GM23338 (cell line): Measurements from ENCODE around the gene POLR3G.

Source experiments
- CREB1 ChIP-seq: fragments of 250-450 bp; sonication (Bioruptor Pico); IDR thresholded peaks from 2 replicates; pipeline ENCODE4 v1.5.0; 2020; ENCODE audit warnings: low read depth, mild to moderate bottlenecking, moderate library complexity
- EZH2 ChIP-seq: fragments of 200-600 bp; sonication (generic); IDR thresholded peaks from one replicate; pipeline ENCODE4 v1.8.0; 2017; ENCODE audit warnings: antibody characterized with exemption, mild to moderate bottlenecking, low read depth; ENCODE audit not compliant: unreplicated experiment
- EZH2phosphoT487 ChIP-seq: fragments of 200-600 bp; sonication (generic); IDR thresholded peaks from one replicate; pipeline ENCODE4 v1.8.1; 2018; ENCODE audit warnings: antibody characterized with exemption; ENCODE audit not compliant: unreplicated experiment
- POLR2AphosphoS5 ChIP-seq: IDR thresholded peaks from 2 replicates; pipeline ENCODE4 v1.6.1; 2016; ENCODE audit warnings: antibody characterized with exemption, low read depth
- STAT1 ChIP-seq: IDR thresholded peaks from one replicate; pipeline ENCODE4 v1.6.1; 2016; ENCODE audit warnings: antibody characterized with exemption; ENCODE audit not compliant: unreplicated experiment
- ZNF114 ChIP-seq: fragments of 250-450 bp; sonication (Bioruptor Pico); IDR thresholded peaks from 2 replicates; pipeline ENCODE4 v1.5.0; 2020; ENCODE audit warnings: mild to moderate bottlenecking, moderate library complexity
- ZNF331 ChIP-seq: fragments of 250-450 bp; sonication (Bioruptor Pico); IDR thresholded peaks from 2 replicates; pipeline ENCODE4 v1.5.0; 2020; ENCODE audit warnings: low read depth, mild to moderate bottlenecking, moderate library complexity
- TF ChIP-seq, protein P1 (sequence below), 2 experiments: fragments of 200-600 bp in 1 of 2; sonication (generic) in 1 of 2; conservative IDR thresholded peaks; 2 replicates each; pipeline versions ENCODE4 v1.5.1 to v1.6.1; 2016 to 2017; ENCODE audit warnings: antibody characterized with exemption in 2 of 2, low read depth in 2 of 2, mild to moderate bottlenecking in 2 of 2, moderate library complexity in 1 of 2
- TF ChIP-seq, protein P2 (sequence below): IDR thresholded peaks from one replicate; pipeline ENCODE4 v1.6.1; 2018; ENCODE audit warnings: antibody characterized with exemption; ENCODE audit not compliant: unreplicated experiment
- TF ChIP-seq, protein P3 (sequence below): IDR thresholded peaks from 2 replicates; pipeline ENCODE4 v1.6.1; 2016; ENCODE audit warnings: antibody characterized with exemption

GRCh38 chr5:90562341-90562740 is 87.7 kb downstream of the POLR3G start:
- TF ChIP-seq EZH2phosphoT487 = no peak
- TF ChIP-seq POLR2AphosphoS5 = no peak
- TF ChIP-seq, protein P1, sequence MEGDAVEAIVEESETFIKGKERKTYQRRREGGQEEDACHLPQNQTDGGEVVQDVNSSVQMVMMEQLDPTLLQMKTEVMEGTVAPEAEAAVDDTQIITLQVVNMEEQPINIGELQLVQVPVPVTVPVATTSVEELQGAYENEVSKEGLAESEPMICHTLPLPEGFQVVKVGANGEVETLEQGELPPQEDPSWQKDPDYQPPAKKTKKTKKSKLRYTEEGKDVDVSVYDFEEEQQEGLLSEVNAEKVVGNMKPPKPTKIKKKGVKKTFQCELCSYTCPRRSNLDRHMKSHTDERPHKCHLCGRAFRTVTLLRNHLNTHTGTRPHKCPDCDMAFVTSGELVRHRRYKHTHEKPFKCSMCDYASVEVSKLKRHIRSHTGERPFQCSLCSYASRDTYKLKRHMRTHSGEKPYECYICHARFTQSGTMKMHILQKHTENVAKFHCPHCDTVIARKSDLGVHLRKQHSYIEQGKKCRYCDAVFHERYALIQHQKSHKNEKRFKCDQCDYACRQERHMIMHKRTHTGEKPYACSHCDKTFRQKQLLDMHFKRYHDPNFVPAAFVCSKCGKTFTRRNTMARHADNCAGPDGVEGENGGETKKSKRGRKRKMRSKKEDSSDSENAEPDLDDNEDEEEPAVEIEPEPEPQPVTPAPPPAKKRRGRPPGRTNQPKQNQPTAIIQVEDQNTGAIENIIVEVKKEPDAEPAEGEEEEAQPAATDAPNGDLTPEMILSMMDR (conservative IDR thresholded peaks at IDR 0.05; ENCODE audit: low read depth in 2 of 2) = no peak
- TF ChIP-seq EZH2 = no peak
- no peak for TF ChIP-seq CREB1 (CRISPR knock-in tag)
- TF ChIP-seq, protein P2, sequence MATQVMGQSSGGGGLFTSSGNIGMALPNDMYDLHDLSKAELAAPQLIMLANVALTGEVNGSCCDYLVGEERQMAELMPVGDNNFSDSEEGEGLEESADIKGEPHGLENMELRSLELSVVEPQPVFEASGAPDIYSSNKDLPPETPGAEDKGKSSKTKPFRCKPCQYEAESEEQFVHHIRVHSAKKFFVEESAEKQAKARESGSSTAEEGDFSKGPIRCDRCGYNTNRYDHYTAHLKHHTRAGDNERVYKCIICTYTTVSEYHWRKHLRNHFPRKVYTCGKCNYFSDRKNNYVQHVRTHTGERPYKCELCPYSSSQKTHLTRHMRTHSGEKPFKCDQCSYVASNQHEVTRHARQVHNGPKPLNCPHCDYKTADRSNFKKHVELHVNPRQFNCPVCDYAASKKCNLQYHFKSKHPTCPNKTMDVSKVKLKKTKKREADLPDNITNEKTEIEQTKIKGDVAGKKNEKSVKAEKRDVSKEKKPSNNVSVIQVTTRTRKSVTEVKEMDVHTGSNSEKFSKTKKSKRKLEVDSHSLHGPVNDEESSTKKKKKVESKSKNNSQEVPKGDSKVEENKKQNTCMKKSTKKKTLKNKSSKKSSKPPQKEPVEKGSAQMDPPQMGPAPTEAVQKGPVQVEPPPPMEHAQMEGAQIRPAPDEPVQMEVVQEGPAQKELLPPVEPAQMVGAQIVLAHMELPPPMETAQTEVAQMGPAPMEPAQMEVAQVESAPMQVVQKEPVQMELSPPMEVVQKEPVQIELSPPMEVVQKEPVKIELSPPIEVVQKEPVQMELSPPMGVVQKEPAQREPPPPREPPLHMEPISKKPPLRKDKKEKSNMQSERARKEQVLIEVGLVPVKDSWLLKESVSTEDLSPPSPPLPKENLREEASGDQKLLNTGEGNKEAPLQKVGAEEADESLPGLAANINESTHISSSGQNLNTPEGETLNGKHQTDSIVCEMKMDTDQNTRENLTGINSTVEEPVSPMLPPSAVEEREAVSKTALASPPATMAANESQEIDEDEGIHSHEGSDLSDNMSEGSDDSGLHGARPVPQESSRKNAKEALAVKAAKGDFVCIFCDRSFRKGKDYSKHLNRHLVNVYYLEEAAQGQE = no peak
- TF ChIP-seq ZNF331 (CRISPR knock-in tag) = no peak
- TF ChIP-seq, protein P3, sequence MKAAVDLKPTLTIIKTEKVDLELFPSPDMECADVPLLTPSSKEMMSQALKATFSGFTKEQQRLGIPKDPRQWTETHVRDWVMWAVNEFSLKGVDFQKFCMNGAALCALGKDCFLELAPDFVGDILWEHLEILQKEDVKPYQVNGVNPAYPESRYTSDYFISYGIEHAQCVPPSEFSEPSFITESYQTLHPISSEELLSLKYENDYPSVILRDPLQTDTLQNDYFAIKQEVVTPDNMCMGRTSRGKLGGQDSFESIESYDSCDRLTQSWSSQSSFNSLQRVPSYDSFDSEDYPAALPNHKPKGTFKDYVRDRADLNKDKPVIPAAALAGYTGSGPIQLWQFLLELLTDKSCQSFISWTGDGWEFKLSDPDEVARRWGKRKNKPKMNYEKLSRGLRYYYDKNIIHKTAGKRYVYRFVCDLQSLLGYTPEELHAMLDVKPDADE = no peak
- TF ChIP-seq STAT1 = no peak
- no peak for TF ChIP-seq ZNF114 (CRISPR knock-in tag)
